ENCODE measurements around the gene CXXC5.

DNA sequence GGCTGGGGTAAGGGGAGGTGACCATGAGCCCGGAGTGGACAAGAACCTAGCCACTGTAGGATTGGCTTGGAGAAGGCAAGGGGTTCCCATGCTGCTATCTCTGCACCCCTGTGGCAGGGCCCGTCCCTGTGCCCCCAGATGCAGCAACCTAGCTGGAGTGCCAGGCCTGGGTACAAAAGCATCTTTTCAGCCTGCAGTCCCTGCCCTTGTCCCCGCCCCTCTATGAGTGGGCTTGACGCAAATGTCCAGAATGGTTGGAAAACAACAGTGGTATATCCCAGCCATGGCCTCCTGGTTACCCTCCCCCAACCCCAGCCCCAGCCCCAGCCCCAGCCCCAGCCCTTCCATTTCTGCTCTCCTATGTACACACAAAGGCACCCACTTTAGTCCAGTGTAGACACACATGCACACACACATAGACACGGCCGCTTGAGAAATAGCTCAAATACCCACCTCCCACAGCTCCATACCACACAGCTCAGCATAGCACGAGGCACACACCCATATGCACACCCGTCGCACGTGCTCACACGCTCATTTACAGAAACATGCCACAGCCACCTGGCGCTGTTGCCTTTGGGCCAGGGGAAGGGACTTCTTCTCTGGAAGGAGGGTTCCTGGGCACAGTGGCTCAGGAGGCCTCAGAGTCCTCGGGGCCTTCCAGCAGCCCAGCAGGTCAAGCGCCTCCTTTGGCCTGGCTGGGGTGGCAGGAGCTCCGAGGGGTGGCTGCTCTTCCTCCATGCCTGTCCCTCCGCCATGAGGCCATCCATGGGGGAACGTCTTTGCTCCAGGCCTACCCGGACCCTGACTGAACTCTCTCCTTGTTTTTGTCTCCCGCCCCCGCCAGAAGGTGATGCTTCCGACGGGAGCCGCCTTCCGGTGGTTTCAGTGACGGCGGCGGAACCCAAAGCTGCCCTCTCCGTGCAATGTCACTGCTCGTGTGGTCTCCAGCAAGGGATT is 34.1 kb downstream of the CXXC5 start:
- TF ChIP-seq, protein P1, sequence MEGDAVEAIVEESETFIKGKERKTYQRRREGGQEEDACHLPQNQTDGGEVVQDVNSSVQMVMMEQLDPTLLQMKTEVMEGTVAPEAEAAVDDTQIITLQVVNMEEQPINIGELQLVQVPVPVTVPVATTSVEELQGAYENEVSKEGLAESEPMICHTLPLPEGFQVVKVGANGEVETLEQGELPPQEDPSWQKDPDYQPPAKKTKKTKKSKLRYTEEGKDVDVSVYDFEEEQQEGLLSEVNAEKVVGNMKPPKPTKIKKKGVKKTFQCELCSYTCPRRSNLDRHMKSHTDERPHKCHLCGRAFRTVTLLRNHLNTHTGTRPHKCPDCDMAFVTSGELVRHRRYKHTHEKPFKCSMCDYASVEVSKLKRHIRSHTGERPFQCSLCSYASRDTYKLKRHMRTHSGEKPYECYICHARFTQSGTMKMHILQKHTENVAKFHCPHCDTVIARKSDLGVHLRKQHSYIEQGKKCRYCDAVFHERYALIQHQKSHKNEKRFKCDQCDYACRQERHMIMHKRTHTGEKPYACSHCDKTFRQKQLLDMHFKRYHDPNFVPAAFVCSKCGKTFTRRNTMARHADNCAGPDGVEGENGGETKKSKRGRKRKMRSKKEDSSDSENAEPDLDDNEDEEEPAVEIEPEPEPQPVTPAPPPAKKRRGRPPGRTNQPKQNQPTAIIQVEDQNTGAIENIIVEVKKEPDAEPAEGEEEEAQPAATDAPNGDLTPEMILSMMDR (conservative IDR thresholded peaks at IDR 0.05; ENCODE audit: low read depth, low read length), result no peak
- no peak for TF ChIP-seq EZH2 (IDR thresholded peaks at IDR 0.05; ENCODE audit: borderline replicate concordance, low read depth, low read length, poor library complexity, severe bottlenecking)
